Measurements from ENCODE around the gene WIZ.

WIZ gene

DNA sequence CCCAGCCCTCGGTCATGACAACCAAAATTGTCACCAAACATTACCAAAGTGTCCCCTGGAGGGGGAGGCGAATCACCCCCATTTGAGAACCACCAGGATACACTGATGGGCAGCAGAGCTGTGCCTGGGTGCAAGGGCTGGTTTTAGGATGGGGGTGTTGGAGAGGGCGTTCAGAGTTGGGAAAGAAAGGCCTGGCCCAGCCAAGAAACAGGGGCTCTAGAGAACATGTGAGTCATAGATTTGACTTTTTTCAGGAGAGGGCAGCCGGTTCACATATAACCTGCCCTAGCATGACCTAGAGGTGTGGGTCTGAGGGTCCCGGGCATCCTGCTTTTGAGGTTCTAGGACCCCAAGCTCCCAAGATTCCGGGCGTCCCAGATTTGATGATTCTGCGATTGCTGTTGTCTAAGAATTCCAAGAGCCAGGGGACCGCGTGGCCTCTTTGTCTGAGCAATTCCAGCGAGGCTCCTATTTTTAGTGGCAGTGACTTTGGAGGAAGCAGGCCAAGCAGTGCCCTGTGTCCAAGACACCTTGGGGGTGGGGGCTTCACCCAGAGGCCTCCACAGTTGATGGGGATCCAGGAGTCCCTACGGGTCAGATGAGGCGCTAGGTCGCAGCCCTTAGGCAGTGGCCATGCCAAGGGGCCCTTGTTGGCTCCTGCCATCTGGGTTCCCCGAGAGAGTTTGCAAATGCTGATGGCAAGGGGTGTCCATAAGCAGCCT, 5.1 kb downstream of the WIZ start:
- no peak for DNase-seq

DNA sequence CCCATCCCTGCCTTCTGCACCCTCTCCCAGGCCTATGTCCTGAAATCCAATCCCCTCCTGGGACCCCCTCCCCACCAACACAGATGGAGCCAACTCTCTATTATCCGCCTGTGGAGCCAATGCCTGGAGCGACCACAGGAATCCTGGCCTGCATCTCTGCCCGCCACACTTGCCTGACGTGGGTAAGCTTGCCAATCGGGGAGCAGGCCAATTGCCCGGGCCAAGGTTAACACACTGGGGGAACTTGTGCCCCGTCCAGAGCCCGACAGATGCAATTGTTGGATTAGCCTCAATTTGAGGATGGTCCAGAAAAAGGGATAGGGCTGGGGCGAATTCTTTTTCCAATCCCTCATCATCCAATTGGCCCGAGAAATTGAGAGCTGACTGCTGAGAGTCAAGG, 5.9 kb downstream of the WIZ start:
- DNase-seq: no peak

GRCh38 chr19:15443325-15443724, 6.4 kb downstream of the WIZ start:
- DNase-seq: no peak

GRCh38 chr19:15442142-15442920, 7.4 kb downstream of the WIZ start:
- no peak for DNase-seq

GRCh38 chr19:15441317-15441716, 8.4 kb downstream of the WIZ start:
- no peak for DNase-seq

DNA sequence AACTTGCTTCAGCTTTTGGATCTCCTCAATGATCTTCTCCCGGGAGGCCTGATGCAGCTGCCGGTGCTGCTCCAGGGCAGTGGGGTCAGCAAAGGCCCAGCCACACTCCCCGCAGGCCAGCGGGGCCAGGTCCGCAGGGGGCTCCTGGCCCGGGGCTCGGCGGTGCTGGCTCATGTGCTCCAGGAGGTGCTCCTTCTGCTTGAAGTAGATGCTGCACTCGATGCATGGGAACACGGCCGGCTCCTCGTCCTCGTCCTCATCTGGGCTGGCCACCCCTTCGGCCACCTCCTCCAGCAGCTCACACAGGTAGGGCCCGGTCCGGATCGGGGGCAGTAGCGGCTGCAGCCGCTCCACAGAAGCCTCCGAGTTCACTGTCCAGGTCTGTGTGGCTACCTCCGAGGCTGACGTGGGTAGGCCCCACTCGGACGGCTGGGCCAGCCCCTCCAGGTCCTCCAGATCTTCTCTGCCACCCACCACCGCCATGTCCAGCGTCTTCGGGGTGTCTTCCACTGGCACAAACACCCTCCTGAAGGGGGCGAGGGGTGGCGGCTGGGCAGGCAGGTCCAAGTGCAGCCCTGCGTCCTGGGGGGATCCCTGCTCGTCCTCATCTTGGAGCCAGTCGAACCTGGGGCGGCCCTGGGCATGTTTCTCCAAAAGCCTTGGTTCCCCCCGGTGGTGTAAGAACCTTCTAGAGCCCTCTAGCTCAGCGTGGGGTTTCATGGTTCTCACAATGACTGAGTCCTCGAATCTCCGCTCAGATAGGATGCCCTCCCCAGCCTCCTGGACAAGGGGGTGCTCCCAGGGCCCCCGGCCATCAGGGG, 9.7 kb downstream of the WIZ start:
- DNase-seq: no peak

DNA sequence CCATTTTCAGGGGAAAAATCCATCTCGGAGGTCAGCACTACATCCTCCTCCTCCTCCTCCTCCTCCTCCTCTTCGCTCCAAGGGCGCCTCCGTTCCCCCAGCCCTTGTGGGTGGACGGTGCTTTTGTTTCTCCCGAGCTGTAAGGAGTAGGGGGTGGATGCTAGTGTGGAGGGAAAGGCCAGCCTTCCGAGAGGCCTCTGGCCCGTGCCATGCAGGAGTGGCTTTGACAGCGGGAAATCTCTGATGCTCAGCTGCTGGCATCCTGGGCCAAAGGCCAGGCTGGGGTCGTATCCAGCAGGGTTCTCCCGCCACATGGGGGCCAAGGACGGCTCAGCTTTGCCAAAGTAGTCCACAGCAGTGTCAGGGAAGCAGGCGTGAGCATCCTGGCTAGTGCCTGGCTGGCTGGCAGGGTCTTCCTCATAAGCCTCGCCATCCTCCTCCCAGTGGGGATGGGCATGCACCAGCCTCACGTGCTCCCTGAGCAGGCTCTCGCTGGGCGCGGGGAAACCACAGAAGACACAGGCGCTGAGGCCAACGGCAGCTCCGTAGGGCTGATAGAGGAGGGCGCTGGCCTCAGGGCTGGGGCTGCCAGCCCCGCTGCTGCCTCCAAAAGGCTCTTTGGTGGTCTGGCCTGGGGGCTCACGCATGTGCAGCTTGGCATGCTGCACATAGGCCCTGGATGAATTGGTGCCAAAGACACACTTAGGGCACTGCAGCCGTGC, 10.5 kb downstream of the WIZ start:
- no peak for DNase-seq

DNA sequence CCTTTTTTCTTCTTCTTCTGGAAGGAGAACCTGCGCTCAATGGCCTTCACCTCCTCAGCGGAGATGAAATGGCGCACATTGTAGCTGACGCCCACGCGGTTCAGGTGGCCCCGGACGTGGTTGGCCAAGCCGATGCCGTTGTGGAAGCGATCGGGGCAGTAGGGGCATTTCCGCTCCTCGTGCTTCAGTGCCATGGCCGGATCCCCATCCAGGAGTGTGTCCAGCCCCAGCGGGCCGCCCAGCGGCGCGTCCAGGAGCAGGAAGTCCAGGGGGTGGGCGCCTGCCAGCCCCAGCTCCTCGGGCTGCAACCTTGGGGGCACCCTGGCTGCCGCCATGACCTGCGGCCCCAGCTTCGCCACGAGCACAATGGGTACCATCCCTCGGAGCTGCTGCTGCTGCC, 11.2 kb downstream of the WIZ start:
- no peak for DNase-seq

- no peak for DNase-seq
Observed at GRCh38 chr19:15438124-15438496, 11.6 kb downstream of the WIZ start.

DNA sequence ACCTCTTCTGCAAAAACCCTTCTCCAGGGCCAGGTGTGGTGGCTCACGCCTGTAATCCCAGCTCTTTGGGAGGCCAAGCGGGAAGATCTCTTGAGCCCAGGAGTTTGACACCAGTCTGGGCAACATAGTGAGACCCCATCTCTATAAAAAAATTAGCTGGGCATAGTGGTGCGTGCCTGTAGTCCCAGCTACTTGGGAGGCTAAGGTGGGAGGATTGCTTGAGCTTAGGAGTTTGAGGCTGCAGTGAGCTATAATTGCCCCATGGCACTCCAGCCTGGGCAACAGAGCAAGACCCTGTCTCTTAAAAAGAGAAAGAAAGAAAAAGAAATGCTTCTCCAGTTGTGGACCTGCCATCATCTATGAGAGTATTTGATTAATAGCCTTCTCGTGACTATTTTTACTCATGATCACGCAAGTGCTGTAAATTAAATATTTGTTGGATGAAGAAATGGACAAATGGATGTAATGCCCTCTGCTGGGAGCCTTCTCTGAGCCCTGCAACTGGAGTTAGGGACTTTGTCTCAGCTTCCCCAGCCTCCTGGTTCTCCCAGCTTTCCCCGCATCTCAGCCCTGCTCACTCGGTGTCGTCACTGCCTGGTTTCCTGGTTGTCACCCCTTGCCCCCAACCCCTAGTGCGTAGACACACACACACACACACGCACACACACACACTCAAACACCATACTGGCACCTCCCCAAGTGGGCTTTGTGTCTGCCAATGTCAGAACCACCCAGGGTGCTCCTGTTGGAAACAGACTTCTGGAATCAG, 12.2 kb downstream of the WIZ start:
- DNase-seq: peak; percentile 44

DNA sequence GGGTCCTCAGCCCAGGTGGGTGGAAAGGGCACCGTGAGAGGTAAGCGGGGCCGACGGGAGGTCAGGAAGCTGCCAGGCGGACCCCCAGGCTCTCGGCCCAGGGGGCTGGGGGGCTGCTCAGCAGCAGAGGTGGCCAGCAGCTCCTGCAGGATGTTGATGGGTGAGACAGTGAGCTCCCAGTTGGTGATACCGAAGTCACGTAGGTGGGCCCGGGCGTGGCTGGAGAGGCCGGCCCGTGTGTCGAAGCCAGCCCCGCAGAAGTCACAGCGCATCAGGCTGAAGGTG, 13.0 kb downstream of the WIZ start:
- DNase-seq: no peak

DNA sequence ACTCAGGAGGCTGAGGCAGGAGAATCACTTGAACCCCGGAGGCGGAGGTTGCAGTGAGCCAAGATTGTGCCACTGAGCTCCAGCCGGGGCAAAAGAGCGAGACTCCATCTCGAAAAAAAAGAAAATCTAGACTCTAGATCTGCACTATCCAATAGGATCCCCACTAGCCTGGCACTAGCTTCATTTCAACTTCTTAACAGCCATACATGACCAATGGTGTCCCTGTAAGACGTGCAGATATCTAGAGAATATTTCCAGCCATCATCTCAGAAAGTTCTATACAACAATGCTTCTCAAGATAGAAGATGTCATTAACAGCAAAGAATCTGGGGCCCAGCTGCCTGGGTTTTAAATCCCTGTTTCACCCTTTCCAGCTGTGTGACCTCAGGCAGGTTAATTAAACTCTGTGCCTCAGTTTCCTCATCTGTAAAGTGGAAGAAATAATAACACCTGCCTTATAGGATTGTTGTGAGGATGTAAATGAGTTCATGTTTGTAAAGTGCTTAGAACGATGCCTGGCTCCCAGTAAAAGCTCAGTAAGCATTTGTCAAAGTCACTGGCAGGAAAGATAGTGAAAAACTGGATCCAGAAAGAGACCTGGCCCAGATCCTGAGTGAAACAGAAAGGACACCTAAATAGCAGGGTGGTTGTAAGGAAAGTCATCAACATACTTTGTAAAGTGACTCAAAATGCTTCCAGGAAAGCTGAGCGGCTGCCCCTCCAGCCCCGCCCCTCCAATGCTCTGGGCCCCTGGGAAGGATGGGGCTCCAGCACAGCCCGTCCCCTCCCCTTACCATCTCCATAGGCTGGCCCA, 13.5 kb downstream of the WIZ start:
- no peak for DNase-seq

GRCh38 chr19:15433519-15434069, 16.2 kb downstream of the WIZ start:
- DNase-seq: no peak

- peak; percentile 91 for DNase-seq
Observed at GRCh38 chr19:15432629-15433518, 16.9 kb downstream of the WIZ start.

- no peak for DNase-seq
Observed at GRCh38 chr19:15432018-15432494, 17.7 kb downstream of the WIZ start.

DNA sequence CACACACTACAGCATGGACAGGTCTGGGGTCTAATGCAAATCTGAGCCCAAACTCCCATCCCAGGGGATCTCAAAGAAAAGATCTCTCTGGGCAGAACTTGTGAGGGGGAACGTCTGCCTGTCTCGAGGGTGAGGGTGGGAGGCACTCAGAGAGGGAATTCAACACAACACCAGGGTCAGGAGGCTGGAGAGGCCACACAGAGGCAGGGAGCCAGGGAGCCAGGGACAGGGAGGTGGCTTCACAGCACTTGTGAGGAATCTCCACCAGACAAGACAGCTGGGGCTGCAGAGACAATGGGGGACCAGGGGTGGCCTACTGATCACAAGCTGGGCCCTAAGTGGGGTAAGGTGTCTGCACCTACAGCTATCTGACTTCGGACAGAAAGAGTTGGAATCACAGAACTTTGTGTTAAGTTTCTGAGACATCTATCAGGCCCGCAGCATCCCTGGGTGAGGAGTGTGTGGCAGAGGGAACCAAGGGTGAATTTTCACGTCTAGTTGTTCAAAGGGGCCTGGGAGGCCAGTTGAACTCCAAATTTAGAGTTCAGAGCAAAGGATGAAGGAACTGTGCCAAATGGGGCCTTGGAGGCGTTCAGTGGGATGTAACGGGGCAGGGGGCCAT, 18.2 kb downstream of the WIZ start:
- DNase-seq: no peak

GRCh38 chr19:15430526-15431120, 19.1 kb downstream of the WIZ start:
- no peak for DNase-seq

GRCh38 chr19:15429825-15430467, 19.8 kb downstream of the WIZ start:
- DNase-seq: no peak

Data from HCEC 1CT (cell line).